GM23338 (cell line): ENCODE measurements around the gene MCHR2.
"Not testable (repeated sequence)": the region's sequence is repeated elsewhere in the genome, so short reads cannot be mapped to it uniquely, and the experiment has no call there.

ENCODE experiments used
- CTCF ChIP-seq, 2 experiments: fragments of 200-600 bp in 1 of 2; sonication (generic) in 1 of 2; conservative IDR thresholded peaks; 2 replicates each; pipeline versions ENCODE4 v1.5.1 to v1.6.1; 2016 to 2017; ENCODE audit warnings: antibody characterized with exemption in 2 of 2, low read depth in 2 of 2, mild to moderate bottlenecking in 2 of 2, moderate library complexity in 1 of 2
- EZH2 ChIP-seq: fragments of 200-600 bp; sonication (generic); IDR thresholded peaks from one replicate; pipeline ENCODE4 v1.8.0; 2017; ENCODE audit warnings: antibody characterized with exemption, mild to moderate bottlenecking, low read depth; ENCODE audit not compliant: unreplicated experiment

GRCh38 chr6:100038546-100038945, 44.5 kb upstream of the MCHR2 start:
- TF ChIP-seq CTCF (conservative IDR thresholded peaks at IDR 0.05; ENCODE audit: low read depth in 2 of 2); EZH2: not testable (repeated sequence)
